HG02884 (cell line): ENCODE measurements around the gene SDC4.

Source experiments
- ATAC-seq: cut with Tn5 transposase; IDR thresholded peaks from one replicate; pipeline ENCODE4 v1.9.1; 2021; ENCODE audit warnings: mild to moderate bottlenecking, moderate library complexity; ENCODE audit not compliant: unreplicated experiment

The SDC4 gene

GRCh38 chr20:45322952-45323383 is 25.3 kb downstream of the SDC4 start:
- ATAC-seq, result no peak

- no peak for ATAC-seq
These were observed 27.2 kb downstream of the SDC4 start for GRCh38 chr20:45320948-45321595.

- no peak for ATAC-seq
These were observed 29.3 kb downstream of the SDC4 start for GRCh38 chr20:45318948-45319347.

- no peak for ATAC-seq
These were observed 29.8 kb downstream of the SDC4 start for GRCh38 chr20:45318386-45318939.

- no peak for ATAC-seq
These were observed 30.4 kb downstream of the SDC4 start for GRCh38 chr20:45317826-45318225.

- no peak for ATAC-seq
These were observed 31.8 kb downstream of the SDC4 start for GRCh38 chr20:45316150-45317080.

- no peak for ATAC-seq
These were observed 32.6 kb downstream of the SDC4 start for GRCh38 chr20:45315672-45316071.

- ATAC-seq, result no peak
These were observed 34.3 kb downstream of the SDC4 start for GRCh38 chr20:45313943-45314342.

GRCh38 chr20:45313065-45313695 is 35.0 kb downstream of the SDC4 start:
- ATAC-seq, result no peak

GRCh38 chr20:45312241-45312640 is 36.0 kb downstream of the SDC4 start:
- ATAC-seq, result no peak

GRCh38 chr20:45311589-45312211 is 36.5 kb downstream of the SDC4 start:
- ATAC-seq, result no peak

- ATAC-seq, result no peak
These were observed 39.1 kb downstream of the SDC4 start for GRCh38 chr20:45309075-45309474.

GRCh38 chr20:45308117-45308778 is 40.0 kb downstream of the SDC4 start, which contains the start of gene MATN4:
Gene MATN4 (minus strand): TSS chr20:45308299. CDS start chr20:45305582, 2,717 bp downstream.
- ATAC-seq, result no peak

- ATAC-seq, result no peak
These were observed 41.1 kb downstream of the SDC4 start for GRCh38 chr20:45307076-45307640.

- no peak for ATAC-seq
These were observed 41.7 kb downstream of the SDC4 start, which contains the start of gene RBPJL for GRCh38 chr20:45306431-45306982. Gene RBPJL (plus strand): TSS chr20:45306840. CDS start chr20:45306923, 83 bp downstream.

GRCh38 chr20:45305262-45305661 is 43.0 kb downstream of the SDC4 start:
- no peak for ATAC-seq

GRCh38 chr20:45304464-45304999 is 43.7 kb downstream of the SDC4 start:
- ATAC-seq, result no peak

- ATAC-seq, result no peak
These were observed 44.4 kb downstream of the SDC4 start for GRCh38 chr20:45303586-45304463.
